ENCODE data around the gene OXCT1.
"Not testable (repeated sequence)": the region's sequence is repeated elsewhere in the genome, so short reads cannot be mapped to it uniquely, and the experiment has no call there.

Gene OXCT1

GRCh38 chr5:41721516-41721915, 148.7 kb downstream of the OXCT1 start:
- no peak for DNase-seq (ENCODE audit: low read depth in 2 of 2)

- DNase-seq (ENCODE audit: low read depth in 2 of 2): no peak
Observed at GRCh38 chr5:41716382-41716781, 153.8 kb downstream of the OXCT1 start.

DNA sequence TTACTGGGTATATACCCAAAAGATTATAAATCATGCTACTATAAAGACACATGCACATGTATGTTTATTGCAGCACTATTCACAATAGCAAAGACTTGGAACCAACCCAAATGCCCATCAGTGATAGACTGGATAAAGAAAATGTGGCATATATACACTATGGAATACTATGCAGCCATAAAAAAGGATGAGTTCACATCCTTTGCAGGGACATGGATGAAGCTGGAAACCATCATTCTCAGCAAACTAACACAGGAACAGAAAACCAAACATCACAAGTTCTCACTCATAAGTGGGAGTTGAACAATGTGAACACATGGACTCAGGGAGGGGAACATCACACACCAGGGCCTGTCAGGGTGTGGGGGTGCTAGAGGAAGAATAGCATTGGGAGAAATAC, 155.8 kb downstream of the OXCT1 start:
- DNase-seq (ENCODE audit: low read depth in 2 of 2): not testable (repeated sequence)

GRCh38 chr5:41708604-41708940, 161.7 kb downstream of the OXCT1 start:
- DNase-seq (ENCODE audit: low read depth in 2 of 2): no peak

DNA sequence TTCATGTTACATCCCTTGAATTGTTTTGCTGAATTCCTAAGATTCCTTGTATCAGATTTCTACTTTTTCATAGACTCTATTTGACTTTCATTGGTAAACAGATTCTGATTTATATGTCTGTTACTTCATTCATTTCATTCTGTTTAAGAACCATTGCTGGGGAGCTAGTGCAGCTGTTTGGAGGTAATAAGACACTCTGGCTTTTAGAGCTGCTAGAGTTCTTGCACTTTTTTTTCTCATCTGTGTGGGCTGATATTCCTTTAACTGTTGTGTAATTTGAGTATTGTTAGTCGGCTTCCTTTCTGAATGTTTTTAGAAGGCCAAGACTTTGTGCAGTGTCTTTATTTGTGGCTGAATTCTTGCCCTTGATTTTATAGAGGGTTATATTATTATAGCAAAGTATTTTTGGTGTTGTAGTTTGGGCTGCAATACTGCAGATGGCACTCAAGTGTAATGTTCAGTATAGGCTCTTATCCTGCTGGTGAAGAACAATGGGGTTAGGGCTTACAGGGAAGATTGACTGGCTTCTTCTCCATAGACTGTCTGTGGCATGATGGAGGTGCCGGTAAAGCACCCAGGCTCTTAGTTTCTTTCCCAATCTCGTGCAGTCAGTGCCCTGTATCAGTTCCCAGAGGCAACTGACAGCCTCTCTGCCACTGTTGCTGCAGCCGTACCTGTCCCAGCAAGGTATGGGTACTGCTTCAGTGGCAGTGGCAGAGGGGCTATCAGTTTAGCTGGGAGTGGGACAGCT, 162.2 kb downstream of the OXCT1 start:
- DNase-seq (ENCODE audit: low read depth in 2 of 2): no peak

GRCh38 chr5:41695920-41696582, 174.2 kb downstream of the OXCT1 start:
- no peak for DNase-seq (ENCODE audit: low read depth in 2 of 2)

GRCh38 chr5:41686767-41687166, 183.5 kb downstream of the OXCT1 start:
- DNase-seq (ENCODE audit: low read depth in 2 of 2): no peak

GRCh38 chr5:41686191-41686590, 184.0 kb downstream of the OXCT1 start:
- DNase-seq (ENCODE audit: low read depth in 2 of 2): no peak

DNA sequence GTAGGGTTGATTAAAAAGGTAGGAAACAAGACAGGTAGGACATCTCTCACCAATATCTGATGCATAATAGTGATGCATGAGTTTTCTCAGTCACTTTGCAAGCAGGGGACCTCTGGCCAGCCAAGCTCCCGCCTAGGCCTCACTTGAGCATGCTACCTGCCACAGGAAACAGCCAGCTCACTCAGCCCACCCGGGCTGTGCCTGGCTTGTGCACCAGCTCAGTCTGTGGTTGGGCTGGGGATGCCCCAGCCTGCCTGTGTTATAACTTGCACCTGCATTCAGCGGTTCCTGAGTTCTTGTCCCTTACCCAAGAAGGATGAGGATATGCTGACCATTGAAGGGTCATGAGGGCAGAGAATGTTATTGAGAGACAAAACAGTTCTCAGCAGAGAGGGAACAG, 187.0 kb downstream of the OXCT1 start:
- no peak for DNase-seq (ENCODE audit: low read depth in 2 of 2)

- no peak for DNase-seq (ENCODE audit: low read depth in 2 of 2)
Observed at GRCh38 chr5:41682641-41683040, 187.6 kb downstream of the OXCT1 start.

DNA sequence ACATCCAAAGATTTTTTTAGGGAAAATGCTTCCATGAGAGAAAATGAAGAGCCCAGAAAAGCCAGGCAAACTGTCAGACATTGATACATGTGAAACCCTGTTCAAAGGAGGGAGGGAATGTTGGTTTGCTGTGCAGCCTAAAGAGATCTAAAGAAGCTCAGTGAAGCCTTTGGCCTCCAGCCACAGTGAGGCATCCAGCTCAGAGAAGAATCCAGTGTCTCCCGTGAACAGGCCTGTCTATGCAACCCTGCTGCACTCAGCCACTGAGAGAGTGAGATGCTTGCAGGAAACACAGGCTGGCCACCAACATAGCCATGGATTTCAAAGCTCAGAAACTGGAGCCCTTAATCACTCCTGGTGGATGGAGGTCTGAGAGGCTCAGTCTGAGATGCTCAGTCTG, 188.4 kb downstream of the OXCT1 start:
- DNase-seq (ENCODE audit: low read depth in 2 of 2): no peak
